Measurements from ENCODE around the gene PROM2. TPM values are rescaled to one million over a fixed set of nuclear protein-coding genes. Genes with fewer than 3 reads are reported as not detected.

PROM2 gene
- total and polyA plus RNA-seq, 2 donors from 2014 or later = 55.6 to 65.6 TPM

DNA sequence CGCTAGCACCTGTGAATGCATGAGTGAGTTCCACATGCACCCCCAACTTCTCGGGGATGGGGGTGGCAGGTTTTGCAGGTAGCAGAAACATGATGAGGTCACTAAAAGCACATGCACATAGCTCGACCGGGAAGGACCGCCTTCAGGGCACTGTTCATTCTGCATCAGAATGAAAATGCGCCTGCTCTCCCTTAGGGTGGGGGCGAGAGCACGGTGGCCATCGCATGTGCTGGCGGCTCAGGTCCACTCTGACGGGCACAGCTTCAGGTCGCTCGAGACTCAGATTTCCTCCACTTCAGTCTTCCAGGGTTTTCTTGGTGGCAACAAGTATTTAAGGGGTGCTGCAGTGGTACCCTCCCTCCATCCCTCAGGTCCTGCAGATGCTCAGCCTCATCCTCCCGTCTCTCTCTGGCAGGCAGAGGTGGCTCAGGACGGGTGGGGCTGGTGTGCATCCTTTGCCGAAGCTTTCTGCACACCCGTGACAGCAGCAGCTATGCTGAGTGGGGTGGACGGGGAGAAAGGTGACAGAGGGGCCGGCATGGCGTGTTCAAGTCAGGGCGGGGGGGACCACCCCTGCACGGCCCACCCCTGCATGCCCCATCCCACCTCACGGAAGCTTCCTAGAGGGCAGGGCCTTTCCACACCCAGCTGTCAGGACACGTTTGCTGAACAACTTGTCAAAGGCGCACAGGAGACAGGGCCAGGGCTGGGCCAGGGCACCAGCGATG, 37.7 kb downstream of the PROM2 start:
- no peaks in the 10 kb centered on the region for H3K36me3 ChIP-seq (ENCODE audit: control insufficient read depth in 2 of 3, insufficient read depth in 3 of 3, low read length in 3 of 3)
- peak in 1 of 5 donors; percentile 60 for DNase-seq
- H3K9me3 ChIP-seq (ENCODE audit: control insufficient read depth in 2 of 3, insufficient read depth in 1 of 3, low read length in 3 of 3) = no peaks in the 10 kb centered on the region
- no peak for FAIRE-seq
- intact Hi-C loops (cut with DNase I) = no loop called here
- H3K27ac ChIP-seq (ENCODE audit: low read depth in 2 of 2, low read length in 2 of 2) = no peak overlapping the region
- TF ChIP-seq, protein P1, sequence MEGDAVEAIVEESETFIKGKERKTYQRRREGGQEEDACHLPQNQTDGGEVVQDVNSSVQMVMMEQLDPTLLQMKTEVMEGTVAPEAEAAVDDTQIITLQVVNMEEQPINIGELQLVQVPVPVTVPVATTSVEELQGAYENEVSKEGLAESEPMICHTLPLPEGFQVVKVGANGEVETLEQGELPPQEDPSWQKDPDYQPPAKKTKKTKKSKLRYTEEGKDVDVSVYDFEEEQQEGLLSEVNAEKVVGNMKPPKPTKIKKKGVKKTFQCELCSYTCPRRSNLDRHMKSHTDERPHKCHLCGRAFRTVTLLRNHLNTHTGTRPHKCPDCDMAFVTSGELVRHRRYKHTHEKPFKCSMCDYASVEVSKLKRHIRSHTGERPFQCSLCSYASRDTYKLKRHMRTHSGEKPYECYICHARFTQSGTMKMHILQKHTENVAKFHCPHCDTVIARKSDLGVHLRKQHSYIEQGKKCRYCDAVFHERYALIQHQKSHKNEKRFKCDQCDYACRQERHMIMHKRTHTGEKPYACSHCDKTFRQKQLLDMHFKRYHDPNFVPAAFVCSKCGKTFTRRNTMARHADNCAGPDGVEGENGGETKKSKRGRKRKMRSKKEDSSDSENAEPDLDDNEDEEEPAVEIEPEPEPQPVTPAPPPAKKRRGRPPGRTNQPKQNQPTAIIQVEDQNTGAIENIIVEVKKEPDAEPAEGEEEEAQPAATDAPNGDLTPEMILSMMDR (IDR thresholded peaks at IDR 0.05; ENCODE audit: borderline replicate concordance, extremely low read depth, insufficient read depth) = no peak
- H3K27me3 ChIP-seq (ENCODE audit: control insufficient read depth, insufficient read depth, low read length) = no peaks in the 10 kb centered on the region
- H3K9ac ChIP-seq (ENCODE audit: low read length in 3 of 3) = no peak overlapping the region
- H3K4me3 ChIP-seq (ENCODE audit: low read length in 3 of 3) = no peak overlapping the region
- H3K4me1 ChIP-seq (ENCODE audit: control insufficient read depth in 2 of 3, insufficient read depth in 2 of 3, low read depth in 1 of 3, low read length in 3 of 3) = peaks cover 0 to 22% (median 0%) of the 10 kb centered on the region in 3 donors

DNA sequence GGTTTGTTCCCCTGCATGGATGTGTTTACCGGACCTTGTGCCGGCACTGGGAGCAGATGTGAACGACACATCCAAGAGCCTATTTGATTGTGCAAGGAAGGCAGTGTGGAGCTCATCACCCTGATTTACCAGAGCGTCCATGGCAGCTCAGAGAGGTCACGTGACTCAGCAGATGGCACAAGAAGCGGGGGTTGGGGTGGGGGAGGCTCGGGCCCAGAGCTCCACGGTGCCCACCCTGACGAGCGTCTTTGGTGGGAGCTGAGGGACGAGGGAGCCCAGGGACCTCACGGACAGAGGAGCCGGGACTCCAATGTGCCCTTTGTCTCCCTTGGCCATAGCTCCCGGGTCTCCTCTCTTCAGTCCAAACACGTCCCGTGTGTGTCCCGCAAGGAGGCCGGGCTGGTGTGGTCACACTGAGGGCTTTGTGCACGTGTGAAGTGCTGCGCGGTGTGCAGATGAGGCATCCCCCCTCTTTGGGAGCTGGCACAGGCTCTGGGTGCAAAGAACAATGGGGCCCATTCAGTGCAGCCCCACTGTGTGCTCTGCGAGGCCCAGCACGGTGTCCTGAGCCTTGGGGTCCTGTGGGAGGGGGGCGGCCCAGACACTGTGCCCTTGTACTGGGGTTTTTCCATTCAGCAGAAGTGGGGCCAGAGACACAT, 38.4 kb downstream of the PROM2 start:
- Histone ChIP-seq H3K27me3 (ENCODE audit: control insufficient read depth, insufficient read depth, low read length) (no peaks in the 10 kb centered on the region), H3K27ac (ENCODE audit: low read depth in 2 of 2, low read length in 2 of 2) (no peak overlapping the region), H3K36me3 (ENCODE audit: control insufficient read depth in 2 of 3, insufficient read depth in 3 of 3, low read length in 3 of 3) (no peaks in the 10 kb centered on the region), H3K4me1 (ENCODE audit: control insufficient read depth in 2 of 3, insufficient read depth in 2 of 3, low read depth in 1 of 3, low read length in 3 of 3) (peaks cover 0 to 22% (median 0%) of the 10 kb centered on the region in 3 donors), H3K9me3 (ENCODE audit: control insufficient read depth in 2 of 3, insufficient read depth in 1 of 3, low read length in 3 of 3) (no peaks in the 10 kb centered on the region), H3K9ac (ENCODE audit: low read length in 3 of 3) (no peak overlapping the region), H3K4me3 (ENCODE audit: low read length in 3 of 3) (no peak overlapping the region)
- no peak for FAIRE-seq
- DNase-seq = peak in 1 of 5 donors; percentile 60
- TF ChIP-seq, protein P1 (IDR thresholded peaks at IDR 0.05; ENCODE audit: borderline replicate concordance, extremely low read depth, insufficient read depth) = no peak
- intact Hi-C loops (cut with DNase I) = no loop called here

DNA sequence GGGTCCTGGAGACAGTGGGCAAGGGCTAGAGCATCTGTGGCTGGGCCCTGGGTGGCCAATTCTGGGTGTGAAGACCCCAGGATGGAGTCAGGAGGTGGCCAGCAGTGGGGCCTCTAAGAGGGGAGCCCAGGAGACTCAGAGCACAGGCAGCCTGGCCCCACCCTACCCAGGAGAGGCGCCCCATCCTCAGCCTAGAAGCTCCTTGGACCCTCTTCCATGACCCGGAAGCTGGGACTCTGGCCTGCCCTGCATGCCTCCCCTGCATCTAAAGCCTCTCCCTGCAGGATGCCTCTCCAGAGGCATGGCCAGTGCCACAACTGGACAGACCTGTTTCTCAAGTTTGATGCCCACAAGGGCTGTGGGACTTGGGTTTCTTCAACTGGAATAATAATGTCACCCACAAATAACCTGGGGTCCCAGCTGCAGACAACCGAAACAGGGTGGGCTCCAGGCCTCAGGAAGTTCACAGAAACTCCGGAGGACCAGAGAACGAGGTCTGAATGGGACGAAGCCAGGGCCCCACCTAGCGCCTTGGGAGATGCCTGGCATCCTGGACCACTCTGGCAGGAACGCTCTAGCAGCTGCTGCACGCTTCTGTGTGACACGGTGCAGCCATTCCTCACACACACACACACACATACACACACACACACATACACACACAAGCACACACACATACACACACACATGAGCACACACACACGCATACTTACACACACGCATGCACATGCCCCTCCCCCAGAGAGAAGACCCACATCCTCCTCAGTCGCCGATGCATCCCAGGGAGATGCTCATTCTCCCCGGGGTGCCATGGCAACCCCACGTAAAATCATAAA, 39.3 kb downstream of the PROM2 start:
- intact Hi-C loops (cut with DNase I) = no loop called here
- H3K9ac ChIP-seq (ENCODE audit: low read length in 3 of 3) = no peak overlapping the region
- DNase-seq = peak in 2 of 5 donors; percentile 48 to 63
- no peaks in the 10 kb centered on the region for H3K9me3 ChIP-seq (ENCODE audit: control insufficient read depth in 2 of 3, insufficient read depth in 1 of 3, low read length in 3 of 3)
- peaks cover 0 to 18% (median 0%) of the 10 kb centered on the region in 3 donors for H3K4me1 ChIP-seq (ENCODE audit: control insufficient read depth in 2 of 3, insufficient read depth in 2 of 3, low read depth in 1 of 3, low read length in 3 of 3)
- no peak overlapping the region for H3K4me3 ChIP-seq (ENCODE audit: low read length in 3 of 3)
- no peak overlapping the region for H3K27ac ChIP-seq (ENCODE audit: low read depth in 2 of 2, low read length in 2 of 2)
- H3K27me3 ChIP-seq (ENCODE audit: control insufficient read depth, insufficient read depth, low read length) = no peaks in the 10 kb centered on the region
- FAIRE-seq = no peak
- H3K36me3 ChIP-seq (ENCODE audit: control insufficient read depth in 2 of 3, insufficient read depth in 3 of 3, low read length in 3 of 3) = no peaks in the 10 kb centered on the region
- TF ChIP-seq, protein P1 (IDR thresholded peaks at IDR 0.05; ENCODE audit: borderline replicate concordance, extremely low read depth, insufficient read depth) = no peak
